ENCODE measurements around the gene PRR33.

Gene PRR33

GRCh38 chr11:1890856-1891830 lies 552 bp downstream of the PRR33 start:
- DNase-seq: no peak
- no peaks in the 10 kb centered on the region for H3K27me3 ChIP-seq
- TF ChIP-seq CTCF (IDR thresholded peaks at IDR 0.05; ENCODE audit: low read depth, low read length): no peak
- no peaks in the 10 kb centered on the region for H3K36me3 ChIP-seq
- no peaks in the 10 kb centered on the region for H3K9me3 ChIP-seq
- no peak overlapping the region for H3K4me3 ChIP-seq (ENCODE audit: low read depth, low read length)
- no peaks in the 10 kb centered on the region for H3K4me1 ChIP-seq

GRCh38 chr11:1889941-1890855 lies 1.5 kb downstream of the PRR33 start:
- H3K27me3 ChIP-seq: no peaks in the 10 kb centered on the region
- TF ChIP-seq CTCF (IDR thresholded peaks at IDR 0.05; ENCODE audit: low read depth, low read length): no peak
- no peak for DNase-seq
- no peak overlapping the region for H3K4me3 ChIP-seq (ENCODE audit: low read depth, low read length)
- H3K4me1 ChIP-seq: no peaks in the 10 kb centered on the region
- H3K36me3 ChIP-seq: no peaks in the 10 kb centered on the region
- no peaks in the 10 kb centered on the region for H3K9me3 ChIP-seq

GRCh38 chr11:1889224-1889930 lies 2.3 kb downstream of the PRR33 start:
- Histone ChIP-seq H3K9me3 (no peaks in the 10 kb centered on the region), H3K36me3 (no peaks in the 10 kb centered on the region), H3K4me1 (no peaks in the 10 kb centered on the region), H3K27me3 (no peaks in the 10 kb centered on the region), H3K4me3 (ENCODE audit: low read depth, low read length) (no peak overlapping the region)
- no peak for DNase-seq
- TF ChIP-seq CTCF (IDR thresholded peaks at IDR 0.05; ENCODE audit: low read depth, low read length): no peak

- no peak for DNase-seq
- Histone ChIP-seq H3K4me1 (no peaks in the 10 kb centered on the region), H3K9me3 (no peaks in the 10 kb centered on the region), H3K27me3 (no peaks in the 10 kb centered on the region), H3K36me3 (no peaks in the 10 kb centered on the region), H3K4me3 (ENCODE audit: low read depth, low read length) (no peak overlapping the region)
- no peak for TF ChIP-seq CTCF (IDR thresholded peaks at IDR 0.05; ENCODE audit: low read depth, low read length)
Observed at GRCh38 chr11:1888811-1889210, 2.9 kb downstream of the PRR33 start.

GRCh38 chr11:1888347-1888753 lies 3.3 kb downstream of the PRR33 start:
- Histone ChIP-seq H3K9me3 (no peaks in the 10 kb centered on the region), H3K27me3 (no peaks in the 10 kb centered on the region), H3K4me3 (ENCODE audit: low read depth, low read length) (no peak overlapping the region), H3K36me3 (no peaks in the 10 kb centered on the region), H3K4me1 (no peaks in the 10 kb centered on the region)
- DNase-seq: no peak
- no peak for TF ChIP-seq CTCF (IDR thresholded peaks at IDR 0.05; ENCODE audit: low read depth, low read length)
